Measurements from ENCODE around the gene ABCA7. TPM values are rescaled to one million over a fixed set of nuclear protein-coding genes. Genes with fewer than 3 reads are reported as not detected.

The ABCA7 gene
- total RNA-seq, 2 donors from 2014 or later: 21.8 to 31.2 TPM

GRCh38 chr19:1070931-1071791 lies 31.3 kb downstream of the ABCA7 start:
- H3K27me3 Mint-ChIP-seq: no peaks in the 10 kb centered on the region
- H3K27ac Mint-ChIP-seq: peak overlapping the region; percentile 65
- no peak for ATAC-seq (replicated peaks)
- H3K4me3 Mint-ChIP-seq: peak overlapping the region; percentile 95
- H3K36me3 Mint-ChIP-seq (ENCODE audit: low read depth): peaks cover 75% of the 10 kb centered on the region
- peaks cover 14% of the 10 kb centered on the region for H3K4me1 Mint-ChIP-seq
- no peaks in the 10 kb centered on the region for H3K9me3 Mint-ChIP-seq

GRCh38 chr19:1072371-1073015 lies 32.6 kb downstream of the ABCA7 start:
- H3K27me3 Mint-ChIP-seq: no peaks in the 10 kb centered on the region
- H3K27ac Mint-ChIP-seq: peak overlapping the region; percentile 65
- peaks cover 14% of the 10 kb centered on the region for H3K4me1 Mint-ChIP-seq
- H3K4me3 Mint-ChIP-seq: peak overlapping the region; percentile 82
- H3K36me3 Mint-ChIP-seq (ENCODE audit: low read depth): peaks cover 88% of the 10 kb centered on the region
- no peak for ATAC-seq (replicated peaks)
- H3K9me3 Mint-ChIP-seq: no peaks in the 10 kb centered on the region

DNA sequence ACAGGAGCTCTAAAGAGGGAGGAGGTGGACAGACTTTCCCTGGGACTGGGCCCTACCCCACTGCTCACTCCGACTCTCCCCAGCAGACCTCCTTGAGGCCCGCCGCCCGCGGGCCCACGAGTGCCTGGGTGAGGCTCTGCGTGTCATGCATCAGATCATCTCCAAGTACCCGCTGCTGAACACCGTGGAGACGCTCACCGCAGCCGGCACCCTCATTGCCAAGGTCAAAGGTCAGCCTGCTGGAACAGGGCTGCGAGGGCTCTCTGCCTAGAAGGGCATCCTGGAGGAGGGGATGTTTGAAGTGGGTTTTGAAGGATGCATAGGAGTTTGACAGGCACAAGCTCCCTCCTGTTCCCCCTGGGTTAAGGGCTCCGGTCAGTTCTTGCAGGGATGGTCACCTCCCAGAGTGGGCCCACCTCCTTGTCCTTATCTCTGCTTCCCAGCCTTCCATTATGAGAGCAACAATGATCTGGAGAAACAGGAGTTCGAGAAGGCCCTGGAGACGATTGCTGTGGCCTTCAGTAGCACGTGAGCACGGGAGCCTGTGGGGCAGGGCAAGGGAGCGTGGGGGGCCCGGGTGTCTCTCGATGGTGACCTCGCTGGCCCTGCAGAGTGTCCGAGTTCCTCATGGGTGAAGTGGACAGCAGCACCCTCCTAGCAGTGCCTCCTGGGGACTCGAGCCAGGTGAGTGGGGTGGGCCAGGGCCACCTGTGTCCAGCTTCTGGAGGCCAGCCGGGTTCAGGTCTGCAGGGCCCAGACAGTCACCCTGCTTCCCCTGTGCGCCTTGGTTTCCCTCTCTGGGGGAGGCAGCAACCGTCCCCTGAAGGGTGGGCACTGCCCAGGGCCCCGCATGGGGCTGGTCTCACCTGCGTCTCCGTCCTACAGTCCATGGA lies 33.4 kb downstream of the ABCA7 start:
- Mint-ChIP-seq H3K9me3 (no peaks in the 10 kb centered on the region), H3K36me3 (ENCODE audit: low read depth) (peaks cover 90% of the 10 kb centered on the region), H3K4me3 (peak overlapping the region; percentile 82), H3K27me3 (no peaks in the 10 kb centered on the region), H3K4me1 (peaks cover 14% of the 10 kb centered on the region), H3K27ac (no peak overlapping the region)
- no peak for ATAC-seq (replicated peaks)

DNA sequence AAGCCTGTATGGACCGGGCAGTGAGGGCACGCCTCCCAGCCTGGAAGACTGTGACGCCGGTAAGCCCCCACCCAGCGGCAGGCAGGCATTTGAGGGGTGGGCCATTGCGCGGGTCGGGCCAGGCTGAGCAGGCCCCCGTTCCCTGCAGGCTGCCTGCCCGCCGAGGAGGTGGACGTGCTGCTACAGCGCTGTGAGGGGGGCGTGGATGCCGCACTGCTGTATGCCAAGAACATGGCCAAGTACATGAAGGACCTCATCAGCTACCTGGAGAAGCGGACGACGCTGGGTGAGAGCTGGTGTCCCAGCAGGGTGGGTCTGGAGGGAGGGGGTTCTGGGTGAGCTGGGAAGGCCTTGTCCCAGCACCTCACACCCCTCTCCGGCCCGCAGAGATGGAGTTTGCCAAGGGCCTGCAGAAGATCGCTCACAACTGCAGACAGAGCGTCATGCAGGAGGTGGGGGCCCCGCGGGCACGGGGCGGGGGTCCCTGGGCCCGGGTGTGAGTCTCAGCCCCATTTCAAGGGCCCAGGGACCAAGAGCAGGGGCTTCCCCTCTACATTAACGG lies 34.1 kb downstream of the ABCA7 start:
- Mint-ChIP-seq H3K4me1 (peaks cover 14% of the 10 kb centered on the region), H3K9me3 (no peaks in the 10 kb centered on the region), H3K27ac (no peak overlapping the region), H3K27me3 (no peaks in the 10 kb centered on the region), H3K36me3 (ENCODE audit: low read depth) (peaks cover 90% of the 10 kb centered on the region), H3K4me3 (peak overlapping the region; percentile 82)
- ATAC-seq (replicated peaks): no peak

DNA sequence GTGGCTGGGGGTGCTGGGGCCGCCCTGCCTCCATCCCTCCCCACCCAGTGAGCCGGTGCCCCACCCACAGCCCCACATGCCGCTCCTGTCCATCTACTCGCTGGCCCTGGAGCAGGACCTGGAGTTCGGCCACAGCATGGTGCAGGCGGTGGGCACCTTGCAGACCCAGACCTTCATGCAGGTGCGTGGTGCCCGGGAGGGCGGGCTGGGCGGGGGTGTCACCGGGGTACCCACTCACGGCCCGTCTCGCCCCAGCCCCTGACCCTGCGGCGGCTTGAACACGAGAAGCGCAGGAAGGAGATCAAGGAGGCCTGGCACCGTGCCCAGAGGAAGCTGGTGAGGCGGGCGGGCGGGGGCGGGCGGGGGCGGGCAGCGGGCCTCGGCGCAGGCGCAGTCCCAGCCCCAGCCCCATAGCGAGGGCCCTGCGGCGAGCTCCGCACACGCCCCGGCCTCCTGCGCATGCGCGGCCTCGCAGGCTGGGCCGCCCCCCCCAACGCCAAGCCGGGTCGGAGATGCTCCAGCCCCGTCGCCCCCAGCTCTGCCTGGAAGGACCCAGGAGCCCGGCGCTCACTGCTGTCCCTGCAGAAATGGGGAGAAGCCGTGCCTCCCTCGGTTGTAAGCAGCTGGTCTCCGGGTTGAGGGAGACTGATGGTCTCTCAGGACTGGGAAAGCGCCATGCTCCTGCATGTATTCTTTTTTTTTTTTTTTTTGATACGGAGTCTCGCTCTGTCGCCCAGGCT lies 34.8 kb downstream of the ABCA7 start:
- ATAC-seq (replicated peaks): peak; percentile 26
- Mint-ChIP-seq H3K36me3 (ENCODE audit: low read depth) (peaks cover 90% of the 10 kb centered on the region), H3K4me3 (peak overlapping the region; percentile 82), H3K9me3 (no peaks in the 10 kb centered on the region), H3K27ac (peak overlapping the region; percentile 75), H3K27me3 (no peaks in the 10 kb centered on the region), H3K4me1 (peaks cover 14% of the 10 kb centered on the region)

GRCh38 chr19:1076046-1076386 lies 36.1 kb downstream of the ABCA7 start:
- ATAC-seq (replicated peaks): no peak
- Mint-ChIP-seq H3K36me3 (ENCODE audit: low read depth) (peaks cover 91% of the 10 kb centered on the region), H3K27me3 (no peaks in the 10 kb centered on the region), H3K9me3 (no peaks in the 10 kb centered on the region), H3K4me3 (peak overlapping the region; percentile 79), H3K4me1 (peaks cover 14% of the 10 kb centered on the region), H3K27ac (peak overlapping the region; percentile 75)

- H3K36me3 Mint-ChIP-seq (ENCODE audit: low read depth): peaks cover 95% of the 10 kb centered on the region
- H3K4me3 Mint-ChIP-seq: peak overlapping the region; percentile 79
- H3K27ac Mint-ChIP-seq: peak overlapping the region; percentile 89
- H3K9me3 Mint-ChIP-seq: no peaks in the 10 kb centered on the region
- H3K4me1 Mint-ChIP-seq: peaks cover 11% of the 10 kb centered on the region
- no peaks in the 10 kb centered on the region for H3K27me3 Mint-ChIP-seq
- ATAC-seq (replicated peaks): peak; percentile 88
These were observed 37.0 kb downstream of the ABCA7 start for GRCh38 chr19:1076951-1077350.

GRCh38 chr19:1079566-1080111 lies 39.7 kb downstream of the ABCA7 start:
- ATAC-seq (replicated peaks): peak; percentile 19
- no peak overlapping the region for H3K27ac Mint-ChIP-seq
- peaks cover 96% of the 10 kb centered on the region for H3K36me3 Mint-ChIP-seq (ENCODE audit: low read depth)
- H3K4me3 Mint-ChIP-seq: peak overlapping the region; percentile 32
- H3K4me1 Mint-ChIP-seq: peaks cover 9% of the 10 kb centered on the region
- H3K9me3 Mint-ChIP-seq: no peaks in the 10 kb centered on the region
- no peaks in the 10 kb centered on the region for H3K27me3 Mint-ChIP-seq

GRCh38 chr19:1080360-1081161 lies 40.7 kb downstream of the ABCA7 start:
- H3K27ac Mint-ChIP-seq: no peak overlapping the region
- peaks cover 15% of the 10 kb centered on the region for H3K4me1 Mint-ChIP-seq
- no peak overlapping the region for H3K4me3 Mint-ChIP-seq
- no peak for ATAC-seq (replicated peaks)
- H3K36me3 Mint-ChIP-seq (ENCODE audit: low read depth): peaks cover 98% of the 10 kb centered on the region
- H3K9me3 Mint-ChIP-seq: no peaks in the 10 kb centered on the region
- H3K27me3 Mint-ChIP-seq: no peaks in the 10 kb centered on the region

DNA sequence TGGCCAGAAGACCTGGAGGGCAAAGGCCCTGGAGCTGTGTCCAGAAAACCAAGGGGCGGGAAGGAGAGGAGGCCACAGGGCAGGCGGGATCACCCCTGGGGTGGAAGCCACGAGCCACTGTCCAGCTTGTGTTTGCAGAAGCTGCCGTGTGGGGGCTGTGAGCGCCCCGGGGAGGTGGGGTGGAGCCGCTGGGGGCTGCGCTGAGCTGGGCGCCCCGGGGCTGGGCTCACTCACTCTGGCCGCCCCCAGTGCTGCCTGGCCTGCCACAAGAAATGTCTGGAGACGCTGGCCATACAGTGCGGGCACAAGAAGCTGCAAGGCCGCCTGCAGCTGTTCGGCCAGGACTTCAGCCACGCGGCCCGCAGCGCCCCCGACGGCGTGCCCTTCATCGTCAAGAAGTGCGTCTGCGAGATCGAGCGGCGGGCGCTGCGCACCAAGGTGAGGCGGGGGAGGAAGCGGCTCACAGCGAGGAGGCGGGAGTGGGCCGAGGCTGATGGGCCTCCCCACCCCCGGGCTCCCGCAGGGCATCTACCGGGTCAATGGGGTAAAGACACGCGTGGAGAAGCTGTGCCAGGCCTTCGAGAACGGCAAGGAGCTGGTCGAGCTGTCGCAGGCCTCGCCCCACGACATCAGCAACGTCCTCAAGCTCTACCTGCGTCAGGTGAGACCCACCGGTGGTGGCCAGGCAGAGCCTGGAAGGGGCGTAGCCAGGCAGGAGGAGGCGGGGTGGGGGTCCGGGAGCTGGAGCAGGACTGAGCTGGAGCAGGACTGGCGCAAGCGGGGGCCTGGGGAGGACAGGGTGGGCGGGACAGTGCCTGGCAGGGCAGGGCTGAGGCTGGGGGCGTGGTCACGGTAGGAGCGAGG lies 41.6 kb downstream of the ABCA7 start:
- H3K9me3 Mint-ChIP-seq: no peaks in the 10 kb centered on the region
- no peaks in the 10 kb centered on the region for H3K27me3 Mint-ChIP-seq
- peaks cover 9% of the 10 kb centered on the region for H3K4me1 Mint-ChIP-seq
- H3K27ac Mint-ChIP-seq: no peak overlapping the region
- H3K4me3 Mint-ChIP-seq: no peak overlapping the region
- no peak for ATAC-seq (replicated peaks)
- peaks cover 98% of the 10 kb centered on the region for H3K36me3 Mint-ChIP-seq (ENCODE audit: low read depth)

DNA sequence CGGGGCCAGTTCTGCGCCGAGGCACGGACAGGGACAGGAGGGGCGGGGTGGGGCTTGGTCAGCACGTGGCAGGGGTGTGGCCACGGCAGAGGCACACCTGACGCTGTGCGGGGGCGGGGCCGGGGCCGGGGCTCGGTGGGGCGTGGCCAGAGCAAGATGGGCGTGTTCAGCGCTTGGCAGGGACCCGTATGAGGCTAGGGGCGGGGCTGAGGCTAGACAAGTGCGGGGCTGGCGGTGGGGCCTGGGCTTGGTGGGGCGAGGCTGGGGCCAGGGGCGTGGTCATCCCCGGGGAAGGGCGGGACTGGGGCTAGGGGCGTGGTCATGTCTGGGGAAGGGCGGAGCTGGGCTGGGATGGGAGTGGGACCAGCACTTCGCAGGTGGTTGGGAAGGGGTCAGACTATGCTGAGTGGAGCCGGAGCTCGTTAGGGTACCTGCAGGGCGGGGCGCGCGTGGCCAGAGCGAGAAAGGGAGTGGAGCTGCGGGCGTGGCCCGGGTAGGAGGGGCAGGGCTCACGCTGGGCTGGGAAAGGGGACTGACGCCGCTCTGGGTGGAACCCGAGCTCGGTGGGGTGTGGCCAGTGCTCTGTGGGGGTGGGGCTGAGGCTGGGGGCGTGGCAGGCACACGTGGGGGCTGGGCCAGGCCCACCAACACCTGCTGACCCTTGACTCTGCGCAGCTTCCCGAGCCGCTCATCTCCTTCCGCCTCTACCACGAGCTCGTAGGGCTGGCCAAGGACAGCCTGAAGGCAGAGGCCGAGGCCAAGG lies 42.4 kb downstream of the ABCA7 start:
- Mint-ChIP-seq H3K4me1 (peaks cover 9% of the 10 kb centered on the region), H3K36me3 (ENCODE audit: low read depth) (peaks cover 91% of the 10 kb centered on the region), H3K4me3 (no peak overlapping the region), H3K9me3 (no peaks in the 10 kb centered on the region), H3K27ac (no peak overlapping the region), H3K27me3 (no peaks in the 10 kb centered on the region)
- ATAC-seq (replicated peaks): peak; percentile 70
